GM21515 (cell line): ENCODE data around the gene TSEN15.

Experiments used
- ATAC-seq: cut with Tn5 transposase; IDR thresholded peaks from one replicate; pipeline ENCODE4 v1.9.1; 2021; ENCODE audit not compliant: unreplicated experiment

The TSEN15 gene

DNA sequence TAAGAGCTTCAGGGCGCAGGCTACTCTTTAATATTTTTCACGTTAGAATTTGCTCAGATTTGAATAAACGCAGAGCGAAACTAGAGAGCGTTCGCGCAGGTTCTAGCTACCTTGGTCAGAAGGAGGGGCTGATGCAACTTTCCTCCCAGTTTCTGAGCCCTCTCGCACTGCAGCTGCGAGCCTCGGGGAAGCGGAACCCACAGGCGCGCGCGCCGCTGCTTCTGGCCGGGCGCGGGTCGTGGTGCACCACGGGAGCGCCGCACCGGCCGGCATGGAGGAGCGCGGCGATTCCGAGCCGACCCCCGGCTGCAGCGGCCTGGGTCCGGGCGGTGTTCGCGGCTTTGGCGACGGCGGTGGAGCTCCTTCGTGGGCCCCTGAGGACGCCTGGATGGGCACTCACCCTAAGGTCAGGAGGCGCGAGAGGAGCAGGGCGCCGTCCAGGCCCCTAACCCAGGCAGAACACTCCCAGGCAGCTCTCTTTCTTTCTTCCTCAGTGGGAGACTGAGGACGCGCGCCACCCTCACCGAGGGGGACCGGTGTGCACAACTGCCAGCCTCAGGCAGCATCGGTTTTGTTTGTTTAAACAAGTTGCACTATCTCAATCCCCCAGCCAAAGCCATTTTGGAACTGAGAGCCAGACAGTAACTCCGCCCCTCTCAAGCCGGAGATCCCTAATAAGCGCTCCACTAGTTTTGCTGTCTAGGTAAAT is at the start of gene TSEN15:
Gene TSEN15, plus strand, starts transcription at position 246 of the 709 bp plus-strand sequence. Its CDS starts 26 bp downstream, at position 272.
- peak; percentile 98 for ATAC-seq

GRCh38 chr1:184002071-184002470 is 49.5 kb upstream of the TSEN15 start:
- no peak for ATAC-seq

DNA sequence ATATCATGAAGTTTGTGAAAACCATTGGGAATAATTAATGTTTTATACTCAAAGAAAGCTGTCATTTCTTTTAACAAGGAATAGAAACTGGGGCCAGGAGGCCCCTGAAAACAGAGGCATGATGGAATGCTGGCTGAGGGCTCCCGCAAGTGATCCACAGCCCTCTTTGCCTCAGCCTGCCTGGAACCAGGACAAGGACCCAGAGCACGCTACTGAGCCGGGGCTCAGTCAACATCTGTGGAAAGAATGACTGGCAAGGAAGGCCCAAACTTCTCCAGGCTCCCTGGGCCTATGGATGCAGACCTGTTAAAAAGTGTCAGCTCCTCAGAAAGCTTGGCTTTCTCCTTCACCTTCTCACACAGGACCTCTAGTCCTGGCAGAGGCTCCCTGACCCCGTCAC is 46.6 kb upstream of the TSEN15 start:
- no peak for ATAC-seq

GRCh38 chr1:184005506-184005905 is 46.0 kb upstream of the TSEN15 start:
- ATAC-seq, result no peak

DNA sequence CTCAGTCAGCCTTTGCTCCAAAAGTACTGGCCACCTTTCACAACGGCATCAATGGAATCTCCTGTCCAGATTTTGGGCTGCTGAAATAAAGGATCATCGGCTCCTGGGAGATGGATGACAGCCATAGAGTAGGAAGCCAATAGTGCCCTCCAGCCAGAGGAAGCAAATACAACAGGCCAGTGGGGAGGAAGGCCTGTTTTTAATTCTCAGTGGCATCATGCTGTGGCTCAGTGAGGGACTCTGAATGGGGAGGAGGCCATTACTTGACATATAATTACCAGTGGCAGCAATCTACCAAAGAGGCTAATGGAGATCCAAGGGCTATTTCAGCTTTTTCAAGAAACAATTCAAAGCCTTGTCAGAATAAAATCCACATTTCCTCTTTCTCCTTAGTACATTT is 40.7 kb upstream of the TSEN15 start:
- ATAC-seq, result no peak

- no peak for ATAC-seq
These were observed 39.3 kb upstream of the TSEN15 start for GRCh38 chr1:184012187-184012586.

DNA sequence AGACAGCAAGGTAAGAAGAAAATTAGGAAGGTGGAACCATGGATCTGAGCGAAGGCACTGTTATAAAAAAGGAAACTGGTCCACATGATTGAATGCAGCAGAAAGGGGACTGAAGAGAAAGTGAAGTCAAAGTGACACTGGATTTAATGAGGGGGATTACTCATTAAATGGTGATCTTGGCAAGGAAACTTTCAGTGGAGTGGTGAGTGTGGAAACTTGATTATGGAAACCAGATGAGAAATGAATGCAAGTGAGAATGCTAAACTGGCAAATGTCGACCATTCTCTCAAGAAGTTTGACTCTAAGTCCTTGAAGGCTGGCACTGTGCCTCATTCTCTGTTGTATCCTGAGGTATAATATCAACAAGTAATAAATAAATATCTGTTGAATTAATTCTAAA is 37.3 kb upstream of the TSEN15 start:
- ATAC-seq, result no peak

- ATAC-seq, result no peak
These were observed 35.4 kb upstream of the TSEN15 start for GRCh38 chr1:184016169-184016568.

- ATAC-seq, result no peak
These were observed 34.2 kb upstream of the TSEN15 start for GRCh38 chr1:184017306-184017705.

- no peak for ATAC-seq
These were observed 32.9 kb upstream of the TSEN15 start for GRCh38 chr1:184018622-184019021.

DNA sequence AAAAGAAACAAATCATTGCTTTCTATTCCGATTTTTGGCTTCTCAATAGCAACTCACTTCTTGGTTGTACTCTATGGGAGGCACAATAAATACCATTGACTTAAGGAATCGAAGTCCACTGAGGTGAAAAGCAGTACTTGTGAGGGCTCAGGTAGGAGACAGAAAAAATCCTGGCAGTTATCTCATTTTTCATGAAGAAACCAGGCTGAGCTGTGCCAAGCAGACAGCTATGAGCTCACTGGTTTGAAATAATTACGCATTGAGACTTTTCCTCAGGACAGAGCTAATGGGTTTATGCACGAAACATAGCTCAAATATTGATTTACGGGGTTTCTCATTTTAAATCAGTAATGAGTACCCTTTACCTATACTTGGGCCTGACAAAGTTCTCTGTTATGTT is 32.5 kb upstream of the TSEN15 start:
- no peak for ATAC-seq

- no peak for ATAC-seq
These were observed 32.0 kb upstream of the TSEN15 start for GRCh38 chr1:184019506-184019905.

GRCh38 chr1:184020328-184020727 is 31.2 kb upstream of the TSEN15 start:
- no peak for ATAC-seq

DNA sequence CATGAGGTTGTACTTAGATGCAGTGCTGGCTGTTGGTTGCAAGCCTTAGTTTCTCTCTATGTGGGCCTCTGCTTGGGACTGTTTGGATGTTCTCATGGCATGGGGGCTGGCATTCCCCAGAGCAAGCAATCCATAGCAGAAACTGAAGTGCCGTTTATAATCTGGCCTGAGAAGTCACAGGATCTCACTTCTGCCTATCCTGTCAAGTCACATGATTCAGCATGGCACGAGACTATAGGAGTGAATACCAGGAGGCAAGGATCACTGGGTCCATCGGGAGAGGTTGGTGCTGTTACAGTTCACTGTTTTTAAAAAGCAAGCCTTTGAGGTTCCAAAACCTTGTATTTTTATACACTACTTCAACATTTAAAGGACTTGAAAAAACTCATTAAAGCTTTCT is 30.7 kb upstream of the TSEN15 start:
- ATAC-seq, result no peak

DNA sequence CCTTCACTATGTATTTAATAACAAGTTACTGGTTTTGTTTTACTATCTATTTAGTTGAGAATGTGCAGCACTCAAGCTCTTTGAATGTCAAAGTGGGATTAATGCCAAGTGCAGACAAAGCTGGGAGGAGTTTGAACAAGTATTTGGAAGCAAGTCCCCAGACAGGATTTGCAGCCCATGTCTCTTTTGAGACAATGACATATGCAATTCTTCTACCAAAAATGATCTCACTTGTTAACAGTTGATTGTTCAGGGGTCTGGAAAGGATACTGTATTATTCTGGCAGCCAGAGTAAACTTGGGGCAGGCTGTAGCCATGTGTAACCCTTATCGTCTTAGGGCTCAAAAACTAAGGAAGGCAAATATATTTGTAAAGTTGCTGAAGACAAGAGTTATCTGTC is 29.8 kb upstream of the TSEN15 start:
- ATAC-seq, result no peak

DNA sequence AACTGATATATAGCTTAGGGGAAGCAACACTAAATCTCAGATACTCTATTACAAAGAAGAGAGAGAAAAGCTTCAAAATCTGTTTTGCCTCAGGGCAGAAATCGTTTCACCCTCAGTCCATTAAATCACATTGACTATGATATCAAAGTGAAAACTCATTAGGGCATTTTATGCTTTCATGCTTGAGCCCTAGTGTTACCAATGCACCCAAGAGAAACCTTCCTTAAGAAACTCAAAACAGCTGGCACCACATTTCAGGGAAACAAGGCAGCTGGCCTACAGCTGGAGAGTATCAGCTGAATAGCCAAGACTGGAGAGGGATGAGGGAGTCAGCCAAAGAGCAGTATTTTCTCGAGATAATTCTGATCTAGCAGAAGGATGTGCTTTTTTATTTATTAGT is 28.9 kb upstream of the TSEN15 start:
- ATAC-seq, result no peak

DNA sequence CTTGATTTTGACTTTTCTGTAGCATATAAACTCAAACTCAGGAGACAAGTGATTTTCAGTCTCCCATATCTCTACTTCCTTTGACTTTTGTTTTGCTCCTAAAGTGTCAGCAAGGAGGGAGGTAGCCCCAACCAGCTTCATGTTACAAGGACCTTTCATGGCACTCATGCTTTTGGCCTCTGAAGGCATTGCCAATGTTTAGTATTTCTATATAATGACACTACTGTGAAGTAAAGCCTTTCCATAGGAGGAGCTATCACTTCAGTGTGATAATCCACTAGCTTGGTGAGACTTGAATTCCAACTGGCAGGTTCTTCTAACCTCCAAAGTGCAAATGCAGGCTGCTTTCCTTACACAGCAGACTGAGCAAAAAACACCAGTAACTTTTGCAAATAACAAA is 28.4 kb upstream of the TSEN15 start:
- ATAC-seq, result no peak

GRCh38 chr1:184025242-184025675 is 26.3 kb upstream of the TSEN15 start:
- ATAC-seq, result no peak

GRCh38 chr1:184027826-184028695 is 23.5 kb upstream of the TSEN15 start:
- ATAC-seq, result no peak

DNA sequence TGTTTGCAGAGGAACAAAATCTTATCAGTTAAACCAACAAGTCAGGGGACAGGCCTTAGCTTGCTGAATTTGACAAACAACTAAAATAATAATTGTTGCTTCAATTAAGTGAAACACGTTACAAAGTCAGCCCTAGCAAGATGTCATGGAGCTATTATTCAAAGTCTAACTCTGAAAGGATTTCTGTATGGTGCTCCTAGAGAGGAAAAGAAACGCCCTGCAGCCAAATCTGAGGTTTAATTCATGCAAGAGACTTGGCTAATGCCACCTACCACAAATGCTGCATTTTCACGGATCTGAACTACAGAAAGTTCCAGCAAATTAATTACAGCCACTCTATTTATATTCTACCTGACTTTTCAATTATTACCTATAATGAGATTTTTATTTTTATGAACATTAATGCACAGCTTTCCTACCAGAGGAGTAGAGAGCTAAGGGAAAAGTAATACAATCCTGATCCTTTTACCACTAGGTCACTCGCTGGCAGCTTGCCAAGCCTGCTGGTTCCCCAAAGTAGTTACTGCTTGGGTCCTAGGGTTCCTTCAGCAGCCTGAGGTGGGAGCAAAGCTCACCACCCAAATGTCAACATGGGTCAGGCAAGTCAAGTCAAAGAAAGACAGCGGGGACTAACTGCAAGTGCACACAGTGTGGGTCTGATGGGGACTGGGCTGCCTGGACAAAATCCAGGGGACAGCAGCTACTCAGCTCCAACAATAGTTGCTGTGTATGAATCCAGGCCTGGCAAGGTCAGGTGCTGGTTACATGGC is 22.5 kb upstream of the TSEN15 start:
- no peak for ATAC-seq

DNA sequence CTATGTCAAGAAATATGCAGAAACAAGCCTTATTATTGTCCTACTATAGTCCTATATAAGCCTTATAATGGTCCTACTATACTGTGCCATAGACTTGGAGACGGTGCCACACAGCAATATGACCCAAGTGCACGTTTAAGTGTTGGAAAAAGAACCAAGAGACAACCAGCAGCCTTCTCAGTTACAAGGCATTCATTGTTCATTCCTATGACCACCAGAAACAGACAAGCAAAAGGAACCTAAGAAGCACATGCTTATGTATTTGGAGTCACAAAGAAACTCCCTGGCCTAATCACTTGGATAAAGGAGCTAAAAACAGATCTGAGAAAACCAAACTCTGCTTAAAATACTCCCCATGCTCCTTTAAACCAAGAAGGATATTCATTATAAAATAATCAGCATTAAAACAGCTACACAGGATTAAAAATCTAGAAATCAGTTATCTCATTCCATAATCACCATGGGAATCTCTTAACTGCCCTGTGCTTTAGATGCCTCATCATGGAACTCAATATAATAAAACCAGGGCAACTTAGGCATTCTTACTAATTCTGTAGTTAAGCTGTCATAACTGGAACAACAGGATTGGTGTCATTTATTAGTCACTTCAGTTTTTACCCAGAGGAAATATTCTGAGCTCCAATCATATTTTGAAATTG is 21.0 kb upstream of the TSEN15 start:
- ATAC-seq, result no peak
